Activated T-helper 2 cell treated with anti-CD3 and anti-CD28 coated beads, Interferon-gamma antibody, Interleukin-2, Interleukin-4, amounts not matched to agents 10 μg/mL and 5 μg/mL and 100 μg/mL, durations not matched to agents 14 hours and 24 hours and 36 hours (primary cell): ENCODE measurements around the gene KRT6C. TPM values are rescaled to one million over a fixed set of nuclear protein-coding genes. Genes with fewer than 3 reads are reported as not detected.
"Not testable (repeated sequence)": the region's sequence is repeated elsewhere in the genome, so short reads cannot be mapped to it uniquely, and the experiment has no call there.

Experiments
- DNase-seq: peaks from one replicate; pipeline ENCODE4 v3.0.0; 2021; ENCODE audit warnings: low spot score
- H3K27ac Mint-ChIP-seq: one replicate; pipeline ENCODE4 v1.8.0; 2021; ENCODE audit warnings: mixed read lengths
- H3K27me3 Mint-ChIP-seq: one replicate; pipeline ENCODE4 v1.8.0; 2021; ENCODE audit warnings: low read depth, mixed read lengths
- H3K36me3 Mint-ChIP-seq: one replicate; pipeline ENCODE4 v1.8.0; 2021; ENCODE audit warnings: low read depth, mixed read lengths
- H3K4me1 Mint-ChIP-seq: one replicate; pipeline ENCODE4 v1.8.0; 2021; ENCODE audit warnings: low read depth, mixed read lengths
- H3K4me3 Mint-ChIP-seq: one replicate; pipeline ENCODE4 v1.8.0; 2021; ENCODE audit warnings: low read depth, mild to moderate bottlenecking, moderate library complexity, mixed read lengths
- H3K9me3 Mint-ChIP-seq: one replicate; pipeline ENCODE4 v1.8.0; 2021; ENCODE audit warnings: mixed read lengths
- intact Hi-C: fragments of 100-400 bp; cut with micrococcal nuclease; formaldehyde crosslinking; loops from one replicate; pipeline ENCODE4 v1.15.1; 2023
- total RNA-seq: library from RNA; stranded (reverse); gene quantifications from 2 replicates; pipeline ENCODE4 v1.2.3, GENCODE V29; 2022

KRT6C gene
- total RNA-seq, 1 donor from 2014 or later, result not detected

DNA sequence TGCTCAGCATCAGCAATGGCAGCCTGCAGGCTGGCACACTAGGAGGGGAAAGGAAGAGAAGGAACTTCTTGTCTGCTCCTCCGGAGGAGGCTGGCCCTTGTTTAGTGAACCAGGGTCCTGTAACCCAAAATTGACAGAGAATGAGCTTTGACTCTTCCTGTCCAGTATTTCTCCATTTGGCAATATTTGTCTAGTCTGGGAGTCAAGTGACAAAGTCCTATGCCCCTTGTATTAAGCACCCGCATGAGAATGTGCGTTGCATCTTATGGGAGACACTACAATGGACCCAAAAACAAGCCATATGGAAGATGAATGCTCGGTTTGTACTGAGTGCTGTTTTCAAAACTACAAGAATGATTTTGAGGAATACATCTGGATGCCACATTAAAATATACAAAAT is 3.8 kb downstream of the KRT6C start:
- Mint-ChIP-seq H3K9me3 (no peaks in the 10 kb centered on the region), H3K4me1 (no peaks in the 10 kb centered on the region), H3K27ac (no peak overlapping the region)

DNA sequence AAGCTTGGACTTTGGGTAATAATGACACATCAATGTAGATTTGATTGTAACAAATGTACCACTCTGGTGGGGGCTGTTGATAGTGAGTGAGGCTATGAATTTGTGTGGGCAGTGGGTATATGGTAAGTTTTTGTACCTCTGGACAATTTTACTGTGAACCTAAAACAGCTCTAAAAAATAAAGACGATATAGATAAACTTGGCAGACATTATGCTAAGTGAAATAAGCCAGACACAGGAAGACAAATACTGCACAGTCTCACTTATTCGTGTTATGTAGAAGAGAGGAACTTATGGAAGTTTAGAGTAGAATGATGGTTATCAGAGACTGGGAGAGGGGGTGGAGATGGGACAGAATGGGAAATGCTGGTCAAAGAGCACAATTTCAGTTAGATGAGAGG is 8.7 kb downstream of the KRT6C start:
- Mint-ChIP-seq H3K9me3 (no peaks in the 10 kb centered on the region), H3K4me3 (no peak overlapping the region), H3K4me1 (no peaks in the 10 kb centered on the region), H3K27me3 (peaks cover 17% of the 10 kb centered on the region), H3K36me3 (no peaks in the 10 kb centered on the region), H3K27ac (no peak overlapping the region)
- DNase-seq, result no peak
- intact Hi-C loops, result no loop called here

More for the DNA sequence above, 3.8 kb downstream of the KRT6C start:
- Mint-ChIP-seq H3K4me3 (no peak overlapping the region), H3K27me3 (peaks cover 5% of the 10 kb centered on the region), H3K36me3 (no peaks in the 10 kb centered on the region)
- intact Hi-C loops, result no loop called here
- no peak for DNase-seq

DNA sequence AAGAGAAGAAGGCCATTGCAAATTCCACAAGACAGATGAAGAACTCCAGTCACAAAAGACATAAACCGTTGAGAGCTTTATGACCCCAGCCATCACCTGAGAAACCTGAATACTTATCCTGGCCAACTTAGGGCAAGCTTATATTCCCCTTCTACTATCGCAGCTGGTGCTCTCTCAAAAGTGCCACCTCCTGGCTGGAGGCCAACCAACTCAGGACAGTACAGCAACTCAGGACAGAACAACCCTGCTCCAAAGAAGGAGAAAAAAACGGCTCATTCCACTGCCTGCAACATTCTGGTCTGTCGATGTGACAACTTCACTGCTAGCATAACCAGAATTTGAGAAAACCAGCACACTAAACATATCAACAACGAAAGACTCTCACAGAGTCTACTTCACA is 11.9 kb downstream of the KRT6C start:
- H3K9me3 Mint-ChIP-seq, result no peaks in the 10 kb centered on the region
- no peak for DNase-seq
- peaks cover 25% of the 10 kb centered on the region for H3K27me3 Mint-ChIP-seq
- no peaks in the 10 kb centered on the region for H3K36me3 Mint-ChIP-seq
- no peak overlapping the region for H3K4me3 Mint-ChIP-seq
- intact Hi-C loops, result no loop called here
- H3K27ac Mint-ChIP-seq, result no peak overlapping the region
- no peaks in the 10 kb centered on the region for H3K4me1 Mint-ChIP-seq

DNA sequence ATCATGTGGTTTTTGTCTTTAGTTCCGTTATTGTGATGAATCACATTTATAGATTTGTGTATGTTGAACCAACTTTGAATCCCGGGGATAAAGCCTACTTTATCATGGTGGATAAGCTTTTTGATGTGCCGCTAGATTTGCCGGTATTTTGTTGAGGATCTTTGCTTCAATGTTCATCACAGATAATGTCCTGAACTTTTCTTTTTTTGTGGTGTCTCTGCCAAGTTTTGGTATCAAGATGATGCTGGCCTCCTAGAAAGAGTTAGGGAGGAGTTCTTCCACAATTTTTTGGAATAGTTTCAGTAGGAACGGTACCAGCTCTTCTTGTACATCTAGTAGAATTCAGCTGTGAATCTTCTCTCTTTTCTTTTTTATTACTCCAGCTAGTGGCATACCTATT is 14.7 kb downstream of the KRT6C start:
- Mint-ChIP-seq H3K36me3 (no peaks in the 10 kb centered on the region), H3K4me1 (peaks cover 2% of the 10 kb centered on the region), H3K27me3 (peaks cover 31% of the 10 kb centered on the region), H3K27ac (no peak overlapping the region), H3K9me3 (no peaks in the 10 kb centered on the region), H3K4me3 (no peak overlapping the region)
- DNase-seq, result no peak
- intact Hi-C loops, result no loop called here

DNA sequence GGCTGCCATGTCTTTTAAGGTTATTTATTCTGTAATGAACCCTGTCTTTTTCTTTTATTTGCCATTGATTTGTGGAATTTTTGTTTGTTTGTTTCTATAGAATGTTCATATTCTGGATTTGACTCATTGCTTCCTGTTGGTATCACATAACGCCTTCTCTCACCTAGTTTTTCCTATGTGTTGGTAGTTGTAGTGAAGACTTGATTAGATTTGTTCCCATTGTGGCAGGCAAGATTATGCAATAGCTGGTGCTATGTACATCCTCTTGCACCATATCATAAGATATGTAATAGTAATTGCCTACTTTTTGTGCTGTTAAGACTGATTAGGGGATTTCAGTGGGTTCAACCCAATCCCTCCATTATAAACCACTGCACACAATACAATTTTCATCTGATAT is 17.8 kb downstream of the KRT6C start:
- no peak overlapping the region for H3K4me3 Mint-ChIP-seq
- no peaks in the 10 kb centered on the region for H3K9me3 Mint-ChIP-seq
- H3K27ac Mint-ChIP-seq, result no peak overlapping the region
- H3K4me1 Mint-ChIP-seq, result peaks cover 2% of the 10 kb centered on the region
- no peak for DNase-seq
- H3K36me3 Mint-ChIP-seq, result no peaks in the 10 kb centered on the region
- intact Hi-C loops, result no loop called here
- peaks cover 29% of the 10 kb centered on the region for H3K27me3 Mint-ChIP-seq

DNA sequence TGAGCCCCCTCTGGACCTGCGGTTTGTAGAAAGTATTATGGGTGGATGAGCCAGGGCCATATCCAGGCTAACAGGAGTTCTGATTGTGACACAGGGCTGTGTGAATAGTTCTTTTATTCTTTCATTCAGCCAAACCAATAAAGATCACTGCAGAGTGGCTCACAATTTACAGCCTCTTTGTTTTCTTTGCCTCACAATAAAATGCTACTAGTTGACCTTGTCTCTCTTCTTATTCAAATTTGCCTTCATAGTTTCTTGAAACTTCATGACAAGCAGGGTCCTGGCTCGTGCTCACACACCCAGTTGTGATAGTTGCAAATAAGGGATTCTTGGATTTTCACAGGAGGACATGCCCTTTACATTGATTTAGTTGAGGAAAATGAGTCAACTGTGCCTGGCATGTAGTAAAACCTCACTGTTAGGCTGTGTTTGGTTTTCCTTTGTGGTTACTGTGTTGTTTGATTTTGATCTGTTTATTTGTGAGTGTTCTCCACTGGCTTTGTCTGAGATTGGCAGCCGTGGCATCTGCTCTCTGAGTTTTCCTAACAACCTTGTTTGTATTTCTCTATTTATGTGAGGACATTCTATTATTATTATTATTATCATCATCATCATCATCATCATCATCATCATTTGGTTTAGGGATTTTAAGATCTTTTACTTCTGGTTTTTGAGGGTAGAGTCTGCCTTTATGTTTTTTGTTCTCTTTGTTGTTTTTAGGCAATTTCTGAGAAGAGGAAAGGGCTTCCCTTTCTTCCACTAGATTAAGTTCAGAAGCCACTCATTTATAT is 19.0 kb downstream of the KRT6C start:
- H3K36me3 Mint-ChIP-seq, result no peaks in the 10 kb centered on the region
- H3K27ac Mint-ChIP-seq, result no peak overlapping the region
- H3K27me3 Mint-ChIP-seq, result peaks cover 24% of the 10 kb centered on the region
- no peaks in the 10 kb centered on the region for H3K9me3 Mint-ChIP-seq
- peaks cover 2% of the 10 kb centered on the region for H3K4me1 Mint-ChIP-seq
- H3K4me3 Mint-ChIP-seq, result no peak overlapping the region
- no peak for DNase-seq
- intact Hi-C loops, result no loop called here

DNA sequence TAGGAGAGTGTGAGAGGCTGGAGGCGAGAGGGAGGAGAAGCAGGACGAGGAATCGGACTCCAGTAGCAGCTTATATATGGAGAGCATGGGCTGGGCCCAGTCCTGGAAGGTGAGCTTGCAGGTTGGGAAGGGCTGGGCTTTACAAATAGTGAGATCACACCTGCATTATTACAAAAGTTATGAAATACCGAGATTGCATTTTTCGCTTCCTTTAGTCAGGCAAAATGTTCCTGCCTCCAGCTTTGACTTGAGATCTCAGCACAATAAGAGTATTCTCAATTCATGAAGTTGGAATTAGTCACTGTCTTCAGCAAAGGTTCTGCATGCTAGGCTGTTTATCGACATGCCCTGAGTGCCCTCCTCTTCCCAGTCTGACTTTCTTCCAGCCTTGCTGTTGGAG is 21.5 kb downstream of the KRT6C start, which contains the start of gene KRT6B:
KRT6B (minus strand) TSS at position 46 of the 400 bp plus-strand sequence. CDS start 68 bp downstream, outside the sequence.
- Mint-ChIP-seq H3K27me3 (peaks cover 17% of the 10 kb centered on the region), H3K9me3 (no peaks in the 10 kb centered on the region), H3K36me3 (no peaks in the 10 kb centered on the region), H3K4me1 (peaks cover 4% of the 10 kb centered on the region), H3K4me3 (no peak within 1 kb of the TSS), H3K27ac (no peak within 1 kb of the TSS)
- intact Hi-C loops, result no loop called here
- no peak for DNase-seq

DNA sequence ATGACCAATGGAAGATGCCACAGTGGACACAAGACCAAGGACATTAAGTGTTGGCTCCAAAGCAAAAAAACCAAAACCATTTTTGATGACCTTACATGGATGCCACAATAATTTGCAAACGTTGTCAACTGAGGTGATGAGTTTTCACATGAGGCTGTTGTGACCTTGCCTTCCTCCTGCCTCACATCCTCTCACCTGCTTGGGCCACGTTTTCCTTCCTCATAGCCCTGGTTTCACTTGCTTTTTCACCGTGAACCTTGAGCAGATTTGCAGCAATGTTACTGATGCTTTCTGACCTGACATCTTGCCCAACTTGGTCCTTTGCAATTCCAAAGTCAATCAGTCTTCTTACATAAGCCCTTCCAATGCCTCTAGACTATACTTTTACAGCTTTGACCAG is 25.4 kb downstream of the KRT6C start:
- Mint-ChIP-seq H3K27me3 (peaks cover 10% of the 10 kb centered on the region), H3K4me1 (peaks cover 7% of the 10 kb centered on the region), H3K27ac (no peak overlapping the region), H3K4me3 (no peak overlapping the region), H3K9me3 (no peaks in the 10 kb centered on the region), H3K36me3 (no peaks in the 10 kb centered on the region)
- intact Hi-C loops, result no loop called here
- no peak for DNase-seq

DNA sequence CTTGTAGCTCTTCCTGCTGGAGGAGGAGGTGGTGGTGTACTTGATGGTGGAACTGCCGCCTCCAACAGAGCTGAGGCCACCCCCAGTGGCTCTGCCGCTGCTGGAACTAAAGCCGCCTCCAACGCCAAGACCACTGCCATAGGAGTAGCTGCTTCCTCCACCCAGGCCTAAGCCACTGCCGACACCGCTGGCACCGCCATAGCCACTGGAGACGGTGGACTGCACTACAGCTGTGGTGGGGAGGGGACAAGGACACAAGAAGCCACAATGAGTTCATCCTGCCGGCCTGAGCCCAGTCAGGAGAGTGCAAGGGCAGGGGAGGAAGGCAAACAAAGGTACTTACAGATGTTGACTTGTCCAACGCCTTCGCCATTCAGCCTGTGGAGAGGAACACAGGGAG is 26.4 kb downstream of the KRT6C start:
- H3K4me3 Mint-ChIP-seq, DNase-seq, H3K9me3 Mint-ChIP-seq, H3K36me3 Mint-ChIP-seq, H3K4me1 Mint-ChIP-seq, intact Hi-C loops, H3K27ac Mint-ChIP-seq: not testable (repeated sequence)
- H3K27me3 Mint-ChIP-seq, result peaks cover 15% of the 10 kb centered on the region

DNA sequence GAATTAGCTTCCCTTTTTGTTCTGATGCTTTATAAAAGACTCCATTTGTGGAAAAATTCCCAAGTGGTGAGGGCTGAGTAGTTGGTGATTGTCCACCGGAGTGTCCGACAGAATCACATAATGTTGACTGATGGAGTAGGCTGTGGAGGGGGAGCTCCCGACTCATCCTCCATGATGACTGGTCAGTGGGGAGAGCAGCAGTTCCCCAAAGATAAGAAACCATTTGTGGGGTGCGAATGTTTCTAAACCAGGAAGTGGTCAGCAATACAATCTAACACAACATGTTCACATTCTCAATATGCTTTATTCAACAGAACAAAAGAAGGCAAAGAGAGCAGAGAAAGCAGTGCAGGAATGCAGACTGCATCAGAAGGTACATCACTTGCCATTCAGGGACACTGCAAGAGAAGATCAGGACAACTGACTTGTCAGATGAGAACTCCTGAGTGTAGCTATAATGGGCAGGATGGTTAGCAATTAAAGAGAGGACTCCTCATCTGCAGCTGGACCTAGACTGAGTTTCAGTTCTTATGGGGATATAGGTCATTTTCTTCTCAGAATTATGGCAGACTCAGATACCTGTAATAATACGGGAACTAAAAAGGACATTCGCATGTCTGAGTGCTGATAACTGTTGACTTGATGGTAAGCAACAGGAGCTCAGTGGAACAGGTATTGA is 27.1 kb downstream of the KRT6C start:
- peaks cover 7% of the 10 kb centered on the region for H3K4me1 Mint-ChIP-seq
- H3K27ac Mint-ChIP-seq, result no peak overlapping the region
- no peak overlapping the region for H3K4me3 Mint-ChIP-seq
- H3K9me3 Mint-ChIP-seq, result no peaks in the 10 kb centered on the region
- peaks cover 16% of the 10 kb centered on the region for H3K27me3 Mint-ChIP-seq
- DNase-seq, result no peak
- intact Hi-C loops, result no loop called here
- H3K36me3 Mint-ChIP-seq, result no peaks in the 10 kb centered on the region

DNA sequence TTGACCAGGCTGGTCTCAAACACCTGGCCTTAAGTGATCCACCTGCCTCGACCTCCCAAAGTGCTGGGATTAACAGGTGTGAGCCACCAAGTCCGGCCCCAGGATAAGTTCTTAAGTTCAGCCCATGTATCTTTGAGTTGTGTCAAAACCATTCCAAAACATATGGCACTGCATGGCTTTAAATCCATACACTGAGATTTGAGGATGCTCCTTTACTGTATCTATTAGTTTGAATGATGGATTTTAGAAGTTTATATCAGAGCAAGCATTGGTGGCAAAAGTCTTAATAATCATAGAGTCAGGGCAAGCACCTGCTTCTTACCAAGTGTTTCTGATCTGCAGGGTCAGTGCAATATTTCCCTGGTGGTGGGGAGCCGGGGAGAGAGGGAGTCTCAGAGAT is 27.7 kb downstream of the KRT6C start:
- peaks cover 7% of the 10 kb centered on the region for H3K4me1 Mint-ChIP-seq
- DNase-seq, result no peak
- intact Hi-C loops, result no loop called here
- no peaks in the 10 kb centered on the region for H3K9me3 Mint-ChIP-seq
- H3K4me3 Mint-ChIP-seq, result no peak overlapping the region
- H3K36me3 Mint-ChIP-seq, result no peaks in the 10 kb centered on the region
- H3K27me3 Mint-ChIP-seq, result peaks cover 16% of the 10 kb centered on the region
- H3K27ac Mint-ChIP-seq, result no peak overlapping the region

DNA sequence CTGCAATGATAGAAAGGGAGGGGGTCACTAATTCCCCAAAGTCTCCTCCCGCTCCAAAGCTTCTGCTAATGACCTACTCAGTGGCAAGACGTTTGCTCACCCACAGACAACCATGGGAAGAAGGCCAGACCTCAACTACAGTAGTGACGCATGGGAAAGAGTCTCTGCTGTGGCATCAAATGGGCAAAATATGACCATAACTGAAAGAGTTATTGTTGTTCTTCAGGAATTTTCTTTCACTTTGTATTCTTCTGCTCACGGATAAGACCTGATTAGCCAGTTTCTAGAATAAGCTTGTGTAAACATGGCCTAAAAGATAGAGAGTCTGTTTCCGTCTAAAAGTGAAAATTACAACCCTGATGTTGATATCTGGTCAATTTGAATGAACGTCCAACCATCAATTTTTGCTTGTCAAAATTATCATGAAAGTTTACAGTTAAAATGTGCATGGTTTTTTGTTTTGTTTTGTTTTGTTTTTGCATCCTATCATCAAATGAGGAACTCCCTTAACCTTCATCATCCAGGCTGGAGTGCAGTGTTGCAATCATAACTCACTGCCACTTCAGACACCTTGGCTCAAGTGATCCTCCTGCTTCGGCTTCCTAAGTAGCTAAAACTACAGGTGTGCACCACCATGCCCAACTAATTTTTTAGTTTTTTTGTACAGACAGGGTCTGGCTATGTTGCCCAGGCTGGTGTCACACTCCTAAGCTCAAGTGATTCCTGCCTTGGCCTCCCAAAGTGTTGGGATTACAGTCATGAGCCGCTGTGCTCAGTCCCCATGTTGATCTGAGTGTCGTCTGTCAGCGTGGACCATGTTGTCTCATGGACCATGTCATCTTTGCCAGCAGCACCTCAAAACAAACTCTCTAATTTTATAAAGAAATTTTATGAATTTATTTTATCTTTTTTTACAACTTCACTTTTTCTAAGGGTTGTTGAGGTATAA is 28.7 kb downstream of the KRT6C start:
- no peak overlapping the region for H3K27ac Mint-ChIP-seq

More for the DNA sequence above, 28.7 kb downstream of the KRT6C start:
- no peak for DNase-seq
- peaks cover 7% of the 10 kb centered on the region for H3K4me1 Mint-ChIP-seq
- no peaks in the 10 kb centered on the region for H3K9me3 Mint-ChIP-seq
- no peaks in the 10 kb centered on the region for H3K36me3 Mint-ChIP-seq
- no peak overlapping the region for H3K4me3 Mint-ChIP-seq
- intact Hi-C loops, result no loop called here
- H3K27me3 Mint-ChIP-seq, result peaks cover 16% of the 10 kb centered on the region
